Upper lobe of right lung (tissue), 1 donor: ENCODE measurements around the gene FAM3A. TPM values are rescaled to one million over a fixed set of nuclear protein-coding genes. Genes with fewer than 3 reads are reported as not detected.

Experiments used
- ATAC-seq: fragments of 200-7000 bp; cut with Tn5 transposase; one replicate; pipeline ENCODE4 v1.9.1; 2020; ENCODE audit warnings: mild to moderate bottlenecking, moderate library complexity
- DNase-seq: peaks from one replicate; pipeline ENCODE4 v3.0.0-alpha.2; 2020
- H3K27ac ChIP-seq: fragments of 200-600 bp; one replicate; pipeline ENCODE4 v1.8.0; 2022
- H3K27me3 ChIP-seq: fragments of 200-600 bp; one replicate; pipeline ENCODE4 v1.8.0; 2022; ENCODE audit warnings: mild to moderate bottlenecking
- H3K36me3 ChIP-seq: fragments of 200-600 bp; one replicate; pipeline ENCODE4 v1.8.0; 2022
- H3K4me1 ChIP-seq: fragments of 200-600 bp; one replicate; pipeline ENCODE4 v1.8.0; 2022
- H3K4me3 ChIP-seq: fragments of 200-600 bp; one replicate; pipeline ENCODE4 v1.8.0; 2022; ENCODE audit warnings: mild to moderate bottlenecking
- H3K9me3 ChIP-seq: fragments of 200-600 bp; one replicate; pipeline ENCODE4 v1.8.0; 2022
- CTCF ChIP-seq: fragments of 200-600 bp; IDR thresholded peaks from one replicate; pipeline ENCODE4 v1.8.0; 2022; ENCODE audit warnings: antibody characterized with exemption
- intact Hi-C: fragments of 100-400 bp; cut with DNase I; formaldehyde crosslinking; loops from one replicate; pipeline ENCODE4 v1.11.0; 2022
- total RNA-seq: library from RNA; stranded (reverse); fragmentation: NEBNext Ultra II Directional; extraction: Animal tissue kit (Norgen Biotek cat#: 25700); gene quantifications from one replicate; pipeline ENCODE4 v1.2.1, GENCODE V29; 2021
- donor health status: DM: no; HTN: yes; CAD: no; lungs with severe emphysema.

Gene FAM3A
- total RNA-seq, 1 donor from 2014 or later = 42.6 TPM

- no peak for ATAC-seq
- intact Hi-C loops = no loop called here
- Histone ChIP-seq H3K4me1 (no peaks in the 10 kb centered on the region), H3K9me3 (no peaks in the 10 kb centered on the region), H3K4me3 (peak overlapping the region; percentile 64), H3K27me3 (no peaks in the 10 kb centered on the region), H3K36me3 (no peaks in the 10 kb centered on the region), H3K27ac (no peak overlapping the region)
- no peak for DNase-seq
- TF ChIP-seq CTCF = no peak
Observed at GRCh38 chrX:154459832-154460231, 56.2 kb downstream of the FAM3A start.

DNA sequence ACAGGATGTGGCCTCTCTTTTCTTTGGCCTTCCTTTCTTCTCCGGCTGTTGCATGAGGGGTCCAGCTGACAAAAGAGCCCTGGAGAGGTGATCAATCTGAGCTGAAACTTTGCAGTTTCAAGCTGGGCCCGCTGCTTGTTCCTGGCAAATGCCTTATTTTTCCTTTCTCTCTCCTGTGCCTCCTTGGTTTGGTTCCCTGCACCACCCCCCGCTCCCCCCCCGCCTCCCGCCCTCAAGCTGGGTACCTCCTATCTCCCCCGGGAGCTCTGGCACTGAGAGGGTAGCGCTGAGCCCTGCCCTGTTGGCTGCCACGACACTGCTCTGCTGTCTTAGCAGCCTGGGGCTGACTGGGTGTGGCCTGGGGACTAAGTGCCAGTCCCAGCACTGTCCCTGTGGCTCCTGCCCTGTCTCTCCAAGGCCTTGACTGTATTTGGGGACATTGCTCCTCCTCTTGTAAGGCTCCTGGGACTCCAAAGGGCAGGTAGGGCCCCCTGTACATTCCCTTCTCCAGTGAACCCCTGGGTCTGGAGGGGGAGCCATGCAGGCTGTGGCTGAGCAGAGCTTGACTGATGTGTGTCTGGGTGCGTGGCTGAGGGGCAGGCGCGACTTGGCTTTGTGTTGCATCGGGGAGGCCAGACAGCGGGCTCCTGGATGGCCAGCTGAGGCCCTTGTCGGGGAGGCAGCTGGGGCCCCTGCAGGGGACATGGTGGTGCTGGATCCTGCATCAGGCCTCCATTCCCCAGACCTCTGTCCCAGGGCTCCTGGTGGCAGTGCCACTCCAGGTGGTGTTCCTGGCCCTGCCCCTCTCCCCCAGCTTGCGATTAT is 56.9 kb downstream of the FAM3A start:
- intact Hi-C loops = no loop called here
- no peaks in the 10 kb centered on the region for H3K4me1 ChIP-seq
- peak; percentile 78 for ATAC-seq
- TF ChIP-seq CTCF = no peak
- DNase-seq = no peak
- no peaks in the 10 kb centered on the region for H3K9me3 ChIP-seq
- no peaks in the 10 kb centered on the region for H3K27me3 ChIP-seq
- peak overlapping the region; percentile 64 for H3K4me3 ChIP-seq
- no peaks in the 10 kb centered on the region for H3K36me3 ChIP-seq
- H3K27ac ChIP-seq = peak overlapping the region; percentile 24

DNA sequence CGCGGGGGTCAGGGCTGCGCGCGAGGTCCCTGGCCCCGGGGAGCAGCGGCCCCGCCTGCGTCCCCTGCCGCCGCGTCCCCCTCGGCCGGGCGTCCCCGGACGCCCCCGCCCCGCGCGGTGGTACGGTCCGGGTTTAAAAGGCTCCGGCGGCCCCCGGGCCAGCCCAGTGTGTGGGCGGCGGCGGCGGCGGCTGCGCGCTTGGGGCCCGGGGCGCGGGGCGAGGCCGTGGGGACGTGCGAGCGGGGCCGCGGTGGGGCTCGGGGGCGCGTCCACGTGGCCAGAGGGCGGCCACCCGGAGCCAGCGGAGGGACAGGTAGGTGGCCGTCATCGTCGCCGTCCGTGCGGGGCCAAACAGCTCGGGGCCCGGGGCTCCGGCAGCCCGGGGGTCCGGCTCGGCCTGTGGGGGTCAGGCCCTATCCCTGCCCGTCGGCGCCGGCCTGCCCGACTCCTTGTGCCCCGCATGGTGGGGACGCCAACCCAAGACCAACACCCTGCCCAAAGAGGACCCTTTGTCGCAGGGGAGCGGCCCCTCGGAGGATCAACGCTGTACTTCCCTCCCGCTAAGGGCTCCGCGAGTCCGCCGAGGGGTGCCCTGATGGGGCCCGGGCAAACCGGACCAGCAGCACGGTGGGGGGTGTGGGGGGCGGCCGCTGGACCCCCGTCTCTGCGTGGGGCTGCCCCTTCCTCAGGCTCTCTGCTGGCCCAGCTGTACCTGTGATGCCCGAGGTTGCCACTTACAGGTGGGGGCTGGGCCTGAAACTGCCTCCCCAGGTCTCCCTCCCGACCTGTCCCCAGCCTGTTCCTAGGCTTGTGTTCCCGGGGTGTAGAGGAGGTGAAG is 57.7 kb downstream of the FAM3A start, which contains the start of gene PLXNA3:
TSS of gene PLXNA3 (plus strand) at position 166 of the 838 bp plus-strand sequence. CDS start 1,903 bp downstream, outside the sequence.
- Histone ChIP-seq H3K4me1 (no peaks in the 10 kb centered on the region), H3K36me3 (no peaks in the 10 kb centered on the region), H3K27me3 (no peaks in the 10 kb centered on the region), H3K9me3 (no peaks in the 10 kb centered on the region), H3K4me3 (peak within 1 kb of the TSS; percentile 64), H3K27ac (peak within 1 kb of the TSS; percentile 24)
- ATAC-seq (peak; percentile 85), DNase-seq (peak; percentile 78)
- no peak for TF ChIP-seq CTCF
- intact Hi-C loops = no loop called here

GRCh38 chrX:154457491-154458115 is 58.4 kb downstream of the FAM3A start:
- ATAC-seq (peak; percentile 83), DNase-seq (peak; percentile 78)
- Histone ChIP-seq H3K27ac (peak overlapping the region; percentile 24), H3K4me1 (no peaks in the 10 kb centered on the region), H3K27me3 (no peaks in the 10 kb centered on the region), H3K36me3 (no peaks in the 10 kb centered on the region), H3K9me3 (no peaks in the 10 kb centered on the region), H3K4me3 (peak overlapping the region; percentile 51)
- intact Hi-C loops = no loop called here
- TF ChIP-seq CTCF = no peak

Other genes with a start within 250 kb of the FAM3A start
- gene TEX28, start 221.1 kb downstream of the FAM3A start, total RNA-seq = not detected
- gene TKTL1, start 220.4 kb downstream of the FAM3A start, total RNA-seq = not detected
- gene FLNA, start 141.6 kb downstream of the FAM3A start, total RNA-seq = 1,252 TPM
- 58.4 TPM for gene EMD, start 136.9 kb downstream of the FAM3A start, total RNA-seq
- 2,677 TPM for gene RPL10, start 117.9 kb downstream of the FAM3A start, total RNA-seq
- gene DNASE1L1, start 107.0 kb downstream of the FAM3A start, total RNA-seq = 37.1 TPM
- gene TAFAZZIN, start 104.7 kb downstream of the FAM3A start, total RNA-seq = 43.9 TPM
- 193 TPM for gene ATP6AP1, start 87.6 kb downstream of the FAM3A start, total RNA-seq
- 108 TPM for gene GDI1, start 79.1 kb downstream of the FAM3A start, total RNA-seq
- 82.0 TPM for gene FAM50A, start 72.1 kb downstream of the FAM3A start, total RNA-seq
- 49.0 TPM for gene PLXNA3, start 58.0 kb downstream of the FAM3A start, total RNA-seq
- 15.1 TPM for gene LAGE3, start 37.0 kb downstream of the FAM3A start, total RNA-seq
- 33.8 TPM for gene UBL4A, start 29.6 kb downstream of the FAM3A start, total RNA-seq
- 23.7 TPM for gene SLC10A3, start 25.6 kb downstream of the FAM3A start, total RNA-seq
- 84.9 TPM for gene G6PD, start 30.6 kb upstream of the FAM3A start, total RNA-seq
- gene IKBKG, start 31.4 kb upstream of the FAM3A start, total RNA-seq = 33.4 TPM
- gene CTAG1A, start 68.9 kb upstream of the FAM3A start, total RNA-seq = not detected
- gene CTAG1B, start 103.0 kb upstream of the FAM3A start, total RNA-seq = not detected
- gene CTAG2, start 137.3 kb upstream of the FAM3A start, total RNA-seq = not detected
- gene GAB3, start 234.8 kb upstream of the FAM3A start, total RNA-seq = 12.9 TPM
- gene DKC1, start 246.6 kb upstream of the FAM3A start, total RNA-seq = 28.7 TPM